AG20443 (cell line): Measurements from ENCODE around the gene LRP1B.
"Not testable (repeated sequence)": the region's sequence is repeated elsewhere in the genome, so short reads cannot be mapped to it uniquely, and the experiment has no call there.

Source experiments
- DNase-seq: peaks from one replicate; pipeline ENCODE4 v3.0.0; 2012; ENCODE audit warnings: low spot score, mixed read lengths

The LRP1B gene

DNA sequence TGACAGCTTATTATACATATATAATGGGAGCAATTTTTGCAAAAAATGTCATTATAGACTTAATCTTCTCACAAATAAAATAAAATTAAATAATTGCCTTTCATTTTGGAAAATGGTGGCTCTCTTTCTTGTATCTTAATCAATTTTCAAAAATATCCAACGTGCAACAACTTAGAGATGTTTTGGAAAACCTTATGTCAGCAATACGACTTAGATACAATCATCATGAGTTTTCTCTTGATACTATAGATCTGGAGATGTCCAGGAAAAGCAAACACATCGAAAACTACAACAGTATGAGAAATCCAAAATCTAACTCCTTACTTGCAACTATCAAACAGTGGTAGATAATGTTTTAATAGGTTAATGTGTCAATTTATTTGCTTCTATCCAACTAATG lies 1529.0 kb downstream of the LRP1B start:
- DNase-seq, result no peak

DNA sequence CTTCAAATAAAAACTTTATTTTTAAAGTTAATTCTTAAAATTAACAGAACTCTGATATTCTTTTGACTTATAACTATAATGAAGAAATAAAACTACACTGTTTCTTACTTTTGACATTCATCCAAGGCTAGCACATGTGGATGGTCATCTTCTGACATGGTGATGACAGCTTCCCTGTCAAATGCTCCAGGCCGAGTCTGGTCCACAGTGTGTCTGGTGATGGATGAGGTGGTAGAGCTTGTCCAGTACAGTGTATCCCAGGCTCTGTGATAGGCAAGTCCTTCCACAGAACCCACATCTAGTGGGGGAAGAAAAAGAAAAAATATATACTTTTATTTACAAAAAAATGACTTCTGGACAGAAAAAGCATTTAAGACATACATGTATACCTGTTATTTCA lies 1529.5 kb downstream of the LRP1B start:
- DNase-seq, result no peak

DNA sequence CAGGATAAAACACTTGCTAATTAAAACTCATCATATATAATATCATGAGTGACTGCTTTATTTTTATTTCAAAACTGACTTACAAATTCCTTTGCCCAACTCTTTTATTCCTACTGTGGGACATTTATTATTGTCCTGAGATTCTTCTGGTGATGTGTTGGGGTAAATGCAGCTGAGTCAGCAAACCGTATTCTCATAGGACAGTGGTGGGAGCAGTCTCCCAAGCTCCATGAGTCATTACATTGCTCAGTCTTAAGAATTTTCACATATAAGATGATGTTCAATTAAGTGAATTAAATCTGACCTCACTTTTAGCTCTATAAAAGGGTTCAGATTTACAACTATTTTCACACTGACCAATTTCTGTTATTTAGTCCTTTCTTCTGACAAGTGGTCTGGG lies 1530.7 kb downstream of the LRP1B start:
- no peak for DNase-seq

DNA sequence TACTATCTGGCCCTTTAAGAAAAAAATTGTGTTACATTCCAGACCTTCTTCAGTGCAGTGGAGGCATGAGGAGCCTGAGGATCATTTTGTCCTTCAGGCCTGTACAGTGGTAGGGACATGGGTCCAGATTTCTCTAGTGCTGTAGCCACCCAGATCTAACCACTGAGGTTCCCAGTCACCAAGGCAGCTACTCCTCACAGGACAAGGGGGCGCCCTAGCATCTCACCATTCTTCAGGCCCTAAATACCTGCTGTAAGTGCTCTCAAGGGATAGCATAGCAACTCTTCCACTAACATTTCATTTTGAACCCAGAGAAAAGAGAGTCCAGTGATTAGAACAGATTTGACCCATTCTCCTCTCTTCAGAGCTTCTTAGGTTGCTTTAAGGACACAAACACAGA lies 1533.0 kb downstream of the LRP1B start:
- DNase-seq, result no peak

DNA sequence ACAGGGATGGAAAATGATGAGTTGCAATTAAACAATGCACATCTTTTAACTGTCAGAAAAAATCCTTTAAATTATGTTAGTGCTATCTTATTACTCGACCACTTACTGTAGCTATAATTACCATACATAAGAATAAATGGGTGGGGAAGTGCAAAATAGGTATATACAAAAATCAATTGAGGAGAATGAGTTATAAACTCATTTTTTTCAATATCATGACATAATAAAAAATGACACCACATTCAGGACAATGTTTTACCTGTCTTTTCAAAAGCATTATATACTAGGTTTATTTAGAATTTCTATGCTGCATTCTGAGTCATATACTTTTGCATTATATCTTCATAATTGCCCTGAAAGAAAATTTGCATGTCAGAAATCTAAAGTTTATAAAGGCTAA lies 1533.6 kb downstream of the LRP1B start:
- DNase-seq, result no peak

DNA sequence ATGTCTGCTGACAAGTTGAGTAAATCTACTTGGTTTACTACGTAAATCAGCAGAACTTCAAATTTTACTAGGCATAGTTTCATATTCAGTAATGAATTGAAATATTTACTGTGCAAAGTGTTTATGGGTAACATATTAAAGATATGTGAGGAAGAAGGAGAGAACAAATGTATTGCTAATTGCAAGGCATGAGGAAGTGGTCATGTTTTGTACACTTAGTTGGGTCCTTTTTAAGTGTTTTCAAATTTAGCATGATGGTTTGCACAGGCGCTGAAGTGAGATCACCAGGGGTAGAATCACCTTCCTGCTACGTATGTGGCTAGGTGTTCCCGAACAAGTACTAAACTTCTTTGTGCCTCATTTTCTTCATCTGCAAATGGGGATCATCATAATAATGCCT lies 1534.4 kb downstream of the LRP1B start:
- DNase-seq, result no peak

DNA sequence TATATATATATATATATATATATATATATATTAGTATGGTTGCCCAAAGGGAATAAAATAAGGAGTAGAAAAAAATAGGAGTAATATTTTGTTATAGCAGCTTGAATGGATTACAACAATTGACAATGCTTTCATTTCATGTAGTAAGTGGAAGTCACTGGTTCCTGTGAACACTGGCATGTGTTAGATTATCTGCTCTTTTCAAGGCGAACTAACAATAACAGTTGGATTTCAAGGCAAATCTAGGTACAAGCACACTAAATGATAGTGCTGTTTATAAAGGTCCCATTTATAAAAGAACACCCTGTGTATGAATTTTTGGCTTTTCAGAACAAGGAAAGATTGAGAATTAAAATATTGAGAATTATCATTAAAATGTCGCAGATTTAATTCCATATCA lies 1535.7 kb downstream of the LRP1B start:
- DNase-seq, result no peak

DNA sequence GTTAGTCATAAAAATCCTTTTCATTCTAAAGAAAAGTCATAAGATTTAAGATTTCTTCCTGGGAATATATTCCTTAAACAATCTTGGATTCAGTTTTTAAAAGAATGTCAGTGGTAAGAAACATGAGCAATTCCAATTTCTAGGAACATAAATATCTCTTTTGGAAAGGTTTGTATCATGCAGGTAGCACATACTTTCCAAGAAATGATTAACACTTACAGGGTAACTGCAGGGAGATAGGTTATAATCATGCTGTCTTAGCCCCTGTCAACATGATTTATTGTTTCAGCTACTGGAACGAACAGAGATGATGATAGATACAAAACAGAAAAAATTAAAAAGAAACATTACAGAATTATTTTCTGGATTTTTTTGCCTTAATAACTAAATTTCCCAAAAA lies 1537.7 kb downstream of the LRP1B start:
- no peak for DNase-seq

DNA sequence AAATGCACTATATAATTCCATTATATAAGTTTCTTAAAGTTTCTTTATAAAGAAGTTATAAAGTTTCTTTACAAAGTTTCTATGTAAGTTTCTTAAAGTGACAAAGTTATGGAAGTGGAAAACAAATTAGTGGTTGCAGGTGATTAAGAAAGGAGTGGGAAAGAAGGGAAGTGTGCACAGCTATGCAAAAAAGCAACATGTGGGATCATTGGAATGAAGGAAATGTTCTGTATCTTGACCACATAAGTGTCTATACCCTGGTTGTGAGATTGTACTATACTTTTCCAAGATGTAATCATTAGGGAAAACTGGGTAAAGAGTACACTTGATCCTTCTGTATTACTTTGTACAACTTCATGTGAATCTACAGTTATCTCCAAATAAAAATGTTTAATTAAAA lies 1541.1 kb downstream of the LRP1B start:
- no peak for DNase-seq

DNA sequence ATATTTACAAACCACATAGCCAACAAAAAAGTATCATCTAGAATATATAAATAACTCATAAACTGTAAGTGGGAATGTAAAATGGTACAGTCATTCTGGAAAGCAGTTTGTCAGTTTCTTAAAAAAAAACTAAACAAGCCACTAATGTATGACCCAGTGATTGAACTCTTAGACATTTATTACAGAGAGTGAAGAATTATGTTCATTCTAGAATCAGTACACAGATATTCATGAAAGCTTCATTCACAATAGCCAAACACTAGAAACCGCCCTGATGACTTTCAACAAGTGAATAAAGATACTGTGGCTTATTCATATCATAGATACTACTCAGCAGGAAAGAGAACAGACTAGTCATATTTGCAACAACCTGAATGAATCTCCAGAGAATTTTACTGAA lies 1541.5 kb downstream of the LRP1B start:
- DNase-seq, result no peak

DNA sequence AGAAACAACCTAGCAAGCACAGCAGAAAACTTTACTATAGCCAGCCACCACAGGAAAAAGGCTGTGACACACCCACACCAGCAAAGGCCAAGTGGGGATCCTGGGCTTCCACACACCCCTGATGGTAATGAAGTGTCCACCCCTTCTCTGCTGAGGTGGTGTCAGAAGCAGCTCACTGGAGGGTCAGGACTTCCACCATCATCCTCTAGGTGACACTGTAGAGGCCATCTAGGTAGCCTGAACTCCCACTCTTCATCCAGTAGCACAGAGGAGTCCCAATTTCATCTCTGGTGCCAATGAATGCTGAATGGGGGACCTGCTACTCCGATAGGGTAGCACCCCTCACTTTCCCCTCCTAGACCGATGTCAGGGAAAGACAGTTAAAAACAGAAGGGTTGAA lies 1544.4 kb downstream of the LRP1B start:
- peak; percentile 10 for DNase-seq

DNA sequence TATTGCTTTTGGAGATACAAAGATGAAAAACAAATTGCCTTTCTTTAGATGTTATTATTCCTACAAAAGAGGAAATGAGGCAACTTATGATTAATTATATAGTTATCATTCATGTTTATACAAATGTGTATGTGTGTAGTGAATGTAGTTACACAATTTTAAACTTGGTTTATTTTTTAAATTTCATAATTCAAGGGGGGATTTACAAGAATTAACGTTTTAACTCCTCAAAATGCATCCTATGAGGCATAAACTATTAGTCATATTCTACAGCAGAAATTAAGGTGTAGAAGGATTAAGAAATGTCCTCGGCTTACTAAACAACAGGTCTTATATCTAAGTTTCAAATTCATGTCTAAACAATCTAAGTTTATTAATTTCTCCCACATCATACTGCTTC lies 1545.8 kb downstream of the LRP1B start:
- no peak for DNase-seq

DNA sequence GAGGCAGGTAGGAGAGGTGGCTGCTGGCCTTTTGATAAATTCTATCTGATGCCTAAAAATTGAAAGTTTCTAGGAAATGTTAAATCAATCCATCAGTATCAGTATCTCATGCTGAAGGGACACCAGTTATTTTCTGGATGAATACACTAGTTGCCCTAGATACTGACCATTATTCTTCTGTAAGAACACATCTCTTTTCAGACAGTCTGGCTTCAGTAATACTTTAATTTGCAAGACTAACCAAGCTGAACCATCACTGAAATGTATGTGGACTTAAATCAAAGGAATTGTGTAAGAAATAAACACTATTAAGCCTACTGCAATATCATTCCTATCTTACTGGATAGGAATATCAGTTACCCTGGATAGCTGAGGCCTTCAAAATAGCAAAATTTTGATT lies 1546.3 kb downstream of the LRP1B start:
- no peak for DNase-seq

DNA sequence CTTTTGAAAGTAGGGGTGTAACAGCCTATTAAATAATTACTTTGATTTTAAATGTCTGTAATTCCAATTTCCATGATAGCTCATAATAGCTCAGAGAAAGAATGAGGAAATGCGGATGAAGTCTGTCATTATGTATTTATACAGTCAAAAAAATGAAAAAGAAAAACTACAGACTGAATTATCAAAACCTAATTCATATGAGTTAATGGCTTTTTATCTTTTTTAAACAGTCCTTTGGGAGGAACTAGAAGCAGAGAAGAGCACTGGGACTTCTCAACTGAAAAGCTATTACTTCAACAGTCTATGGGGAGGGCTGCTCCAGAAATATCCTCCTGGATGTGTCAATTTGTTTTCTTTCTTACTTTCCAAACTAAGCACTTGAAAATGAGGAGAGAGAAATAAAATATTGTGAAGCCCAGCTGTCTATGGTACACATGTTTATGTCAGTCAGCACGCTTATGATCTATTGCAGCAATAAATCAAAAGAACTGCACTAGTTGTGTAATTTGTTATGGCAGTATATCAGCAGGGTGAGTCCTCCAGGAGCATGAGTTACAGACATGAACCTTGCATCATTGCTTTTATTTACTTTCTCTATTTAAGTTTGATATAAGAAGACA lies 1550.2 kb downstream of the LRP1B start:
- DNase-seq, result no peak

DNA sequence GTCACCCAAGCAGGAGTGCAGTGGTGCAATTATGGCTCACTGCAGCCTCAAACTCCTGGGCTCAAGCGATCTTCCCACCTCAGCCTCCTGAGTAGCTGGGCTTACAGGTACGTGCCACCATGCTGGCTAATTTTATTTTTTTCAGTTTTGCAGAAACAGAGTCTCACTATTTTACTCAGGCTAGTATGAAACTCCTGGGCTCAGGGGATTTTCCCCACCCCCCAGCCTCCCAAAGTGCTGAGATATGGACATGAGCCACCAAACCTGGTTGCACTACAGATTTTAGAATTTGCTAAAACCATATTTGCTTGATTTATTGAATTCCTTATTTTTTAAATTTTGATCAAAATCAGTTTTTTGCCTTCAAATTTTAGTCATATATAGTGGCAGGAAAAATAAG lies 1553.4 kb downstream of the LRP1B start:
- DNase-seq, result no peak

DNA sequence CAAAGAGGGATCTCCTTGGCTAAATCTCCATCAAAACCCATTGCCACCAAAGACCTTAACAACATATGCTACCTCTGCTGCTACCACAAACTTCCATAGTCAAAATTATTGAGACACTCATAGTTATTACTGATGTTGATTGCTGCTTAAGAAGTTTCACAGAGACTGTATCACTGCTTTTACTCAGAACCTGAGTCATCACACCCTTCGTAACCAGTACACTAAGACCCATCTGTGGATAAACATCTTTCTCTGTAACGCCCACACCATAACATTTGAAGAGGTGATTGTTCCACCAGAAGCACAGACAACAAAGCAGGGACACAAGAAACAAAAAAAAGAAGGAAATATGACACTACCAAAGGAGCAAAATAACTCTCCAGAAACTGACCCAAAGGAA lies 1563.1 kb downstream of the LRP1B start:
- no peak for DNase-seq

DNA sequence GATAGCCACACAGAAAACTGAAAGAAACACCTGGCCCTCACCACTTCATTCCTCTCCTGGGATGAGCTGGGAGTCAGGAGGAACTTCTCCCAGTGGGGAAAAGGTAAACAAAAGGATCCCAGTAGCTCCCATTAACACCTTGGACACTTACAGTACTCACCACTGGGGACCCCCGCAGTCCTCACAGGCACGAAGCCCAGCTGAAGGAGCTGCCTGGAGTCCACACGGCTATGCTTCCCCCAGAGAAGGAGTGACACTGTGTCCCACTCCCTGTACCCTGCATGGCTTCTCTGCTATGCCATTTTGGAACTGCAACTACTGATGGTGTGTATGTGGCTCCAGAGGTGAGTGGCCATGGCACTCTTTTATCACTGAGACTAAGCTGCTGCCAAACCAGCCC lies 1565.1 kb downstream of the LRP1B start:
- no peak for DNase-seq

DNA sequence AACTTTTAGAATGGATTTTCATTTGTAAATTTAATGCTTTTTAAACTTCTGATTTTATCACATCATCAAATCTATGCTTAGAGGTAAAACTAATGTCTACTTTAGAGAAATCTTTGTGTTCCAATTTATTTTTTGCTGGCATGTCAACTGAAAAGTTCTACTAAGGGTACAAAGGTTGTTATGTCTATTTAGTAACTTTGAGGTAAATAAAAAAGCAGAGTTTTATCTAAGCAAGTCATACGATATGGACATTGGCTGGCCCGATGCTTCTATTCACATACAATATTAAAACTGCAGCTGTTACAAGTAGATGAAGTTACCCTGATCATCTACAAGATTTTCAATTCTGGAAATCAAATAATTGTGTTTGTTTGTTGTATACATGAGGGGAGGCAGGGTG lies 1575.1 kb downstream of the LRP1B start:
- no peak for DNase-seq

DNA sequence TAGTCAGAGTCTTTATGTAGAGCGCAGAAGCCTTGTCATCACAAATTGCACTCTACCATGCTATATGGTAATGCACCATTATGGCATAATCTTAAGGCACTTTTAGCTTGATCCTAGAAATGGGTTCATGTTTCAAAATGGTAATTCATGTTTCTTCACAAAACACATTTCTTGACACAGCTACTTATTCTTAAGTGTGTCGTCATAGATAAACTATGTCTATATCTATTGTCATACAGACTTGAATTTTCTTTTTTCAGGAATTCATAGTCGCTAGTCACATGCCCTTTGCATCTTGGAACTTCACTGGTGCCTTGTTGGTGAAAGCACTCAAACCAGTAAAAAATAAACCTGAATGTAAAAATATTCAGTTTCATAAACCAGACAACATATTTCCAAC lies 1578.2 kb downstream of the LRP1B start:
- DNase-seq, result no peak

DNA sequence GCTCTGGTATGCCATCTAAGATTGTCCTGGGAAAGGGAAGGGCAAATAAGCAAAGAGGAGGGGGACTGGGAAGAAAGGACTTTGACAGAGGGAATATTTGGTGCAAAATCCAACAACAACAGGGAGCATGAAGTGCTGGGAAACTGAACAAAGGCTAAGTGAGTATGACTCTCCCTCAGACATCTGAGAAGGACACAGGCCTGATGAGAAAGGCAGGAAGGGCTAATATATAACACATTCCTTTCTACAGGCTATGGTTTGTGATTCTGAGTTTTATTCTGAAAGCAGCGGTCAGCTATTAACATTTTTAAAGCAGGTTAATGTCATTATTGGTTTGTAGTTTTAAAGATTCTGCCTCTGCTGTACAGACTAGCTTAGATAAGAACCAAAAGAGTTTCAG lies 1579.5 kb downstream of the LRP1B start:
- no peak for DNase-seq

DNA sequence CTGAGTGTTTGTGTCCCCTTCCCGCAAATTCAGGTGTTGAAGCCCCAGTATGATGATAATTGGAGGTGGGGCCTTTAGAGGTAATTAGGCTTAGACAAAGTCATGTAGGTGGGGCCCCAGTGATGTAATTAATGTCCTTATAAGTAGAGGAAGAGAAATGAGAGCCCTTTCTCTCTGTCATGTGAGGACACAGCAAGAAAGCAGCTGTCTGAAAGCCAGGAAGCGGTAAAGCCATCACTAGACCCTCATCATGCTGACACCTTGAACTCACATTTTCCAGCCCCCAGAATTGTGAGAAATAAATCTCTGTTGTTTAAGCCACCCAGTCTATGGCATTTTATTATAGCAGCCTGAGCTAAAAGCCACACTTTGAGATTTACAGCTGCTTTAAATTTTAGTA lies 1580.0 kb downstream of the LRP1B start:
- no peak for DNase-seq

DNA sequence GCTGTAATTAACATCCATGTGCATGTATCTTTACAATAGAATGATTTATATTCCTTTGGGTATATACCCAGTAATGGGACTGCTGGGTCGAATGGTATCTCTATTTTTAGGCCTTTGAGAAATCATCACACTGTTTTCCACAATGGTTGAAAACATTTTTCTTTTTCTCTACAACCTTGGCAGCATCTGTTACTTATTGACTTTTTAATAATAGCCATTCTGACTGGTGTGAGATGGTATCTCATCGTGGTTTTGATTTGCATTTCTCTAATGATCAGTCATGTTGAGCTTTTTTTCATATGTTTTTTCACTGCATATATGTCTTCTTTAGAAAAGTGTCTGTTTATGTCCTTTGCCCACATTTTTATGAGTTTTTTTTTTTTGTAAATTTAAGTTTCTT lies 1586.0 kb downstream of the LRP1B start:
- not testable (repeated sequence) for DNase-seq

DNA sequence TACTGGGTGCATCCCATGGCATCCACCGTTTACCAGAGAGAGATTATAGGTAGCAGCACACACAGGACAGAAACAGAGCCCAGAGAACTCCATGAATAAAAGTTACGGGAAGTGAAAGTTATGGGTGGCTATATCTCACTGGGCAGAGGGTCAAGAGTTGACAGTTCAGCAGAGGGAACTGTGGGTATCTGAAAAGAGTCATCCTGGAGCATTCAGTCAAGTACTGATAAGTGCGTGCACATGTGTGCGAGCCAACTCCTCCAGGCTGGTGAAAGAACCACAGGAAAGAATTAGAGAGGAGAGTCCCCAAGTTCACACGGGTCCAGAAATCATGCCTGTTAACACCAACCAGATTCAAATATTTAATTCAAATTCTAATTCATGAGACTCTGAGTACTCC lies 1588.2 kb downstream of the LRP1B start:
- no peak for DNase-seq

DNA sequence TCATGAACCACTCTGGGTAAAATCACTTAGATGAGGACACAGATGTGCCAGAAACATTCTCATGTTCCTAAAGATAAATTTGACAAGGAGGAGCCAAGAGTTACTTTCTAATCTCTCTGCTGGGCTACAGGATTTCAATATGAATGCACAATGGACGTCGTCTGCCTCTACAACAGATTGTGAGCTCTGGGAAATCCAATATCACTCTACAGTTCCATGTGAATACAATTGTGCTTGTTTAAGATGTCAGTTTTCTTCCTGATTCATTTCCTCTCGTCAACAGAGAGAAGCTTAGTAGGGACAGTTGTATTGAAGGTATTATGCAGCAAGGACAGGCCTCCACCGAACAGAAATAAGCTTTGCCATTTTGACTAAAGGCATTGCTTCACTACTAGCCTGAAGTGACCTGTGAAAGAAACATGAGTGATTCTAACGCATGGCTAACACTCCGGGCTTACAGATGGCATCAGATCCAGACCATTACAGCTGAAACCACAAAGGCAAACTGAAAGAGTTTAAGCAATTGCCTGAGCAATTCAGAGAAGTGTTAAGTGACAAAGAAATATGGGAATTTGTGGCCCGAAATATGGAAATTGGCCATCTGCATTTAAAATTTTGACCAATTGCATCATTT lies 1591.5 kb downstream of the LRP1B start:
- DNase-seq, result no peak
